ENCODE data around the gene CASK. TPM values are rescaled to one million over a fixed set of nuclear protein-coding genes. Genes with fewer than 3 reads are reported as not detected.

CASK gene
- total and polyA plus RNA-seq, 4 donors = 3.6 to 14.8 (median 6.2) TPM

DNA sequence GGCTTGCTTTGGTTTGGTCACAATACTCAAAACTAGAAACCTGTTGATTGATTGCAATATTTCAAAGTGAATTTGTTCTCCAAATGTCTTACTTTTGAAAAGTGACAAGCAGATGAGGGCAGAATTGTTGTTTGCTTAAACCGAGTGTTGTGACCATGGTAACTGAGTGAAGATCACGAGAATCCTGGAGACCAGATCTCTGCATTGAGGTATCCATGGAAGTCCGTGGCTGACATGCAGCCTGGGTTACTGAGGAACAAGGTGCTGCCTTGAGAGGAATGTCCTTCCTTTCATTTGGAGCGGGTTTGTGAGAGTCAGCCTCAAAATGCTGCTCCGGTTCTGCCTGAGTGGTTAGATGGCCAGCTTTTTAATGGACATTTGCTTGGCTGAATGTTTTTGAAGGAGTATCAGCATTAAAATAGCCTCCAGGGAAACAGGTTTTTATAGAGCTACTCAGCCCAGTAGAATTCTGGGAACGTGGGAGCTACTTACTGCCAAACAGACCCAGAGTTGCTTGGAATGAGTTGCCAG is 444.9 kb downstream of the CASK start:
- Histone ChIP-seq H3K27ac (ENCODE audit: low read depth in 1 of 2, low read length in 2 of 2) (no peak overlapping the region), H3K36me3 (ENCODE audit: control insufficient read depth in 4 of 4, insufficient read depth in 3 of 4, low read depth in 1 of 4, low read length in 3 of 4) (no peaks in the 10 kb centered on the region), H3K27me3 (ENCODE audit: control insufficient read depth in 4 of 4, insufficient read depth in 4 of 4, low read length in 3 of 4) (no peaks in the 10 kb centered on the region), H3K9ac (ENCODE audit: low read depth in 1 of 2, low read length in 2 of 2) (no peak overlapping the region), H3K4me3 (ENCODE audit: low read depth in 1 of 3, low read length in 3 of 3) (no peak overlapping the region), H3K4me1 (ENCODE audit: control insufficient read depth in 4 of 4, insufficient read depth in 4 of 4, low read length in 3 of 4) (no peaks in the 10 kb centered on the region), H3K9me3 (ENCODE audit: control insufficient read depth in 4 of 4, low read length in 3 of 4) (no peaks in the 10 kb centered on the region)
- 68% methylated on average over 6 of the region's 6 CpGs for WGBS
- DNase-seq (ENCODE audit: low spot score) = no peak
- TF ChIP-seq RAD21 (IDR thresholded peaks at IDR 0.05) = no peak
- TF ChIP-seq, protein P1, sequence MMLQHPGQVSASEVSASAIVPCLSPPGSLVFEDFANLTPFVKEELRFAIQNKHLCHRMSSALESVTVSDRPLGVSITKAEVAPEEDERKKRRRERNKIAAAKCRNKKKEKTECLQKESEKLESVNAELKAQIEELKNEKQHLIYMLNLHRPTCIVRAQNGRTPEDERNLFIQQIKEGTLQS (IDR thresholded peaks at IDR 0.05) = no peak
- TF ChIP-seq HNF4G (IDR thresholded peaks at IDR 0.05) = no peak
- TF ChIP-seq, protein P2, sequence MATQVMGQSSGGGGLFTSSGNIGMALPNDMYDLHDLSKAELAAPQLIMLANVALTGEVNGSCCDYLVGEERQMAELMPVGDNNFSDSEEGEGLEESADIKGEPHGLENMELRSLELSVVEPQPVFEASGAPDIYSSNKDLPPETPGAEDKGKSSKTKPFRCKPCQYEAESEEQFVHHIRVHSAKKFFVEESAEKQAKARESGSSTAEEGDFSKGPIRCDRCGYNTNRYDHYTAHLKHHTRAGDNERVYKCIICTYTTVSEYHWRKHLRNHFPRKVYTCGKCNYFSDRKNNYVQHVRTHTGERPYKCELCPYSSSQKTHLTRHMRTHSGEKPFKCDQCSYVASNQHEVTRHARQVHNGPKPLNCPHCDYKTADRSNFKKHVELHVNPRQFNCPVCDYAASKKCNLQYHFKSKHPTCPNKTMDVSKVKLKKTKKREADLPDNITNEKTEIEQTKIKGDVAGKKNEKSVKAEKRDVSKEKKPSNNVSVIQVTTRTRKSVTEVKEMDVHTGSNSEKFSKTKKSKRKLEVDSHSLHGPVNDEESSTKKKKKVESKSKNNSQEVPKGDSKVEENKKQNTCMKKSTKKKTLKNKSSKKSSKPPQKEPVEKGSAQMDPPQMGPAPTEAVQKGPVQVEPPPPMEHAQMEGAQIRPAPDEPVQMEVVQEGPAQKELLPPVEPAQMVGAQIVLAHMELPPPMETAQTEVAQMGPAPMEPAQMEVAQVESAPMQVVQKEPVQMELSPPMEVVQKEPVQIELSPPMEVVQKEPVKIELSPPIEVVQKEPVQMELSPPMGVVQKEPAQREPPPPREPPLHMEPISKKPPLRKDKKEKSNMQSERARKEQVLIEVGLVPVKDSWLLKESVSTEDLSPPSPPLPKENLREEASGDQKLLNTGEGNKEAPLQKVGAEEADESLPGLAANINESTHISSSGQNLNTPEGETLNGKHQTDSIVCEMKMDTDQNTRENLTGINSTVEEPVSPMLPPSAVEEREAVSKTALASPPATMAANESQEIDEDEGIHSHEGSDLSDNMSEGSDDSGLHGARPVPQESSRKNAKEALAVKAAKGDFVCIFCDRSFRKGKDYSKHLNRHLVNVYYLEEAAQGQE (IDR thresholded peaks at IDR 0.05) = no peak
- TF ChIP-seq NR2F2 (IDR thresholded peaks at IDR 0.05) = no peak
- no peak for TF ChIP-seq MAX (IDR thresholded peaks at IDR 0.05)
- no peak for TF ChIP-seq ZBTB33 (IDR thresholded peaks at IDR 0.05)
- TF ChIP-seq HNF4A (conservative IDR thresholded peaks at IDR 0.05) = no peak
- no peak for TF ChIP-seq RXRA (IDR thresholded peaks at IDR 0.05)
- TF ChIP-seq YY1 (IDR thresholded peaks at IDR 0.05) = no peak

DNA sequence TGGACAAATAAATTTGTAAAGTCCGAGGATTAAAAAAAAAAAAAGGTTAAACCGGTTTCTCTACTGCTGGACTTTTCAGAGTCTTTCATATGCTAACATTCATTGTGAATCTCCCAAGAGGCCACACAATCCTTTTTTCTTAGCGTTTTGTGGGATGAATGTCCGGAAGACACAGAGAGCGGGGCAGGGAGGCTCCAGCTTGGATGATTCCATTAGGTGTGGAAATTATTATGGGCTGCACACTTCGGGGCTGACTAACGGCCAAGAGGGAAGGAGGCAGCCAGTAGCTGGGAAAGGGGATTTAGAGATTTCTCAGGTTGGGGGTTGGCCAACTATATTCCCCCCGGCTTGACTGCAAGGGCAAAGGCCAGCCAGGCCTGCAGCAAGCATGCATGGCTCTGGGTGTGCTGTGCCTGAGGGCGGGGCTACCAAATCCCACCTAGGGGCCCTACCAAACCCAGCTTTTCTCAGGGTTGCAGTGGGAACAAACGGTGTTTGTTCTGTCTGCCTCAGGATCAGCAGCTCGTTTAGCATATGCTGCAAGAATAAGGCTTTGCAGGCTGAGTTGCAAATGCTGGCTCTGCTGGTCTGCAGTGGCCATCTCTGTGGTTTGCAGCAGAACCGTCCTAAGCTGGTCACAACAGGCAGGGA is 447.6 kb downstream of the CASK start:
- TF ChIP-seq ZBTB33 (IDR thresholded peaks at IDR 0.05) = no peak
- TF ChIP-seq RXRA (IDR thresholded peaks at IDR 0.05) = no peak
- TF ChIP-seq TAF1 (conservative IDR thresholded peaks at IDR 0.05) = no peak
- WGBS = 63% methylated on average over 12 of the region's 12 CpGs
- no peak overlapping the region for H3K4me3 ChIP-seq (ENCODE audit: low read depth in 1 of 3, low read length in 3 of 3)
- no peaks in the 10 kb centered on the region for H3K4me1 ChIP-seq (ENCODE audit: control insufficient read depth in 4 of 4, insufficient read depth in 4 of 4, low read length in 3 of 4)
- H3K9me3 ChIP-seq (ENCODE audit: control insufficient read depth in 4 of 4, low read length in 3 of 4) = no peaks in the 10 kb centered on the region
- H3K9ac ChIP-seq (ENCODE audit: low read depth in 1 of 2, low read length in 2 of 2) = no peak overlapping the region
- no peak overlapping the region for H3K27ac ChIP-seq (ENCODE audit: low read depth in 1 of 2, low read length in 2 of 2)
- DNase-seq (ENCODE audit: low spot score) = no peak
- H3K36me3 ChIP-seq (ENCODE audit: control insufficient read depth in 4 of 4, insufficient read depth in 3 of 4, low read depth in 1 of 4, low read length in 3 of 4) = no peaks in the 10 kb centered on the region
- H3K27me3 ChIP-seq (ENCODE audit: control insufficient read depth in 4 of 4, insufficient read depth in 4 of 4, low read length in 3 of 4) = no peaks in the 10 kb centered on the region
